Dedifferentiated amniotic fluid mesenchymal stem cell (primary cell): ENCODE data around the gene POTEJ.
"Not testable (repeated sequence)": the region's sequence is repeated elsewhere in the genome, so short reads cannot be mapped to it uniquely, and the experiment has no call there.

ENCODE experiments used
- DNase-seq: peaks from one replicate; pipeline ENCODE4 v3.0.0-alpha.2; 2016; ENCODE audit errors: extremely low spot score

Gene POTEJ

GRCh38 chr2:130611140-130611539, at the start of gene POTEJ:
TSS of gene POTEJ (plus strand) at chr2:130611440. CDS start at chr2:130611533, 93 bp downstream.
- DNase-seq, result not testable (repeated sequence)

- DNase-seq, result not testable (repeated sequence)
Observed at GRCh38 chr2:130566165-130566564, 45.1 kb upstream of the POTEJ start.

GRCh38 chr2:130571929-130572328, 39.3 kb upstream of the POTEJ start:
- DNase-seq, result not testable (repeated sequence)

GRCh38 chr2:130574230-130574629, 37.0 kb upstream of the POTEJ start:
- DNase-seq, result not testable (repeated sequence)

- not testable (repeated sequence) for DNase-seq
Observed at GRCh38 chr2:130576209-130576784, 34.9 kb upstream of the POTEJ start.

- DNase-seq, result not testable (repeated sequence)
Observed at GRCh38 chr2:130577559-130577958, 33.7 kb upstream of the POTEJ start.

- not testable (repeated sequence) for DNase-seq
Observed at GRCh38 chr2:130579121-130579520, 32.1 kb upstream of the POTEJ start.

- not testable (repeated sequence) for DNase-seq
Observed at GRCh38 chr2:130581491-130581890, 29.7 kb upstream of the POTEJ start.

GRCh38 chr2:130582970-130583369, 28.3 kb upstream of the POTEJ start:
- DNase-seq, result not testable (repeated sequence)

GRCh38 chr2:130583582-130583981, 27.7 kb upstream of the POTEJ start:
- DNase-seq, result not testable (repeated sequence)

- not testable (repeated sequence) for DNase-seq
Observed at GRCh38 chr2:130584726-130585125, 26.5 kb upstream of the POTEJ start.

GRCh38 chr2:130588688-130589458, 22.4 kb upstream of the POTEJ start:
- DNase-seq, result not testable (repeated sequence)

GRCh38 chr2:130590170-130590841, 20.9 kb upstream of the POTEJ start:
- DNase-seq, result not testable (repeated sequence)

- DNase-seq, result not testable (repeated sequence)
Observed at GRCh38 chr2:130590842-130591359, 20.3 kb upstream of the POTEJ start.

- not testable (repeated sequence) for DNase-seq
Observed at GRCh38 chr2:130592791-130593414, 18.3 kb upstream of the POTEJ start.

GRCh38 chr2:130594011-130594410, 17.2 kb upstream of the POTEJ start:
- not testable (repeated sequence) for DNase-seq

GRCh38 chr2:130596757-130597156, 14.5 kb upstream of the POTEJ start:
- DNase-seq, result not testable (repeated sequence)

- not testable (repeated sequence) for DNase-seq
Observed at GRCh38 chr2:130597994-130598393, 13.2 kb upstream of the POTEJ start.

GRCh38 chr2:130598463-130598862, 12.8 kb upstream of the POTEJ start:
- not testable (repeated sequence) for DNase-seq

- DNase-seq, result not testable (repeated sequence)
Observed at GRCh38 chr2:130599393-130599792, 11.8 kb upstream of the POTEJ start, which contains the start of gene CFC1. TSS of gene CFC1 (minus strand) at chr2:130599575. CDS start at chr2:130599287, 288 bp downstream.

- not testable (repeated sequence) for DNase-seq
Observed at GRCh38 chr2:130599926-130600325, 11.3 kb upstream of the POTEJ start.
